HuH-7.5 (cell line): ENCODE results near the gene RCN2.

ENCODE experiments used
- DNase-seq: peaks from one replicate; pipeline ENCODE4 v3.0.0; 2011; ENCODE audit warnings: low spot score

Gene RCN2

DNA sequence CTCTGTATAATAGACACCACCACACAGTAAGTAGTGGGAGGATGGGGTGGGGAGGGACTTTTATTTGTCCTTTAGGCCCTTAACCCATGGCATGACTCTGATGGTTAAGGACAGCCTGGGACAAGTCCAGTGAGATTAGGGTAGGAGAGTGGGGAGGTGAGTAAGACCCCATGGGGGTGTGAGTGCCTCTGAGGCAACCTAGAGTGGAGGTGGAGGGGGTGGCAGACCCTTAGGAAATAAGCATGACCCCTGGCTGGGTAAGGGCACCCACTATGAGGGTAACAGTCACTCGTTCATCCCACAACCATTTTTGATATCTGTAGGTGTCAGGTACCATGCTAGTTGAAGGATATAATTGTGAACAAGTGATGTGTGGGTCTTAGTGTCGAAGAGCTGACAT lies 42.4 kb downstream of the RCN2 start:
- DNase-seq = no peak

GRCh38 chr15:76974456-76975036 lies 43.0 kb downstream of the RCN2 start:
- DNase-seq = no peak

DNA sequence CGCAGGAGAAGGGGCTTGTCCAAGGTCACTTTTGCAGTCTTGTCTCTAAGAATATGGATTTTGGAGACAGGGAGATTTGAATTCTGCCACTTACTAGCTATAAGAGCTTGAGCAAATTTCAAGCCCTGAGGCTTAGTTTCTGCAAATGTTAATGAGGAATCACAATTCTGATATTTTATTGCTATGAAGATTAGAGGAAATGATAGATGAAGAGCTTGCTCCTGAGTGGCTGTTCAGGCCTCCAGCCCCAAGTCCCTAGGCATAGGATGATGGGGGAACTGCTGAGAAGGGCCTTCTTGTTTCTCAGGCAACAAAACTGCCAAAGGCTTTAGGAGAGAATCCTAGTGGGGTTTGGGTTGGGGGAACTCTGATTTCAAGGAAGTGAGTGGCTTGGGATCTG lies 44.6 kb downstream of the RCN2 start:
- DNase-seq = no peak

DNA sequence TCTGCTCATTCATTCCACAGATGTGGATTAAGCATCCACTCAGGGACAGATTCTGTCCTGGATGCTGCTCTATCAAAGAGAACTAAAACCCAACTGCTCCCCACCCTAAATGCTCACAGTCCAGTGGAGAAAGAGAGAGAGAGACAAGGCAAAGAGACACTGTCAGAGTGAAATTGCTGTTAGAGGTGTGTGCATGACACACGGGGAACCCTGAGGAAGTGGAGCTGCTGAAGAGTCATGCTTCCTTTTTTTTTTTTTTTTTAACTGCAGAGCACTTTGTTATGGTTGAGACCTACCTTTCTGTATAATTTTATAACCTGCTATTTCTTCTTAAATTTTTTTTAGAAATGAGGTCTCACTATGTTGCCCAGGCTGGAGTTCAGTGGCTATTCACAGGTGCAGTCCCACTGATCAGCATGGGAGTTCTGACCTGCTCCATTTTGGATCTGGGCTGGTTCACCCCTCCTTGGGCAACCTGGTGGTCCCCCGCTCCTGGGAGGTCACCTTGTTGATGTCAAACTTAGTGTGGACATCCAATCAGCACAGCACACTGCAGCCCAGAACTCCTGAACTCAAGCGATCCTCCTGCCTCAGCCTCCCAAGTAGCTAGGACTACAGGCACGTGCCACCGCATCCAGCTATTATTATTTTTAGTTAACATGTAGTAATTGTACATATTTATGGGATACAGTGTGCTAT lies 45.2 kb downstream of the RCN2 start:
- no peak for DNase-seq

DNA sequence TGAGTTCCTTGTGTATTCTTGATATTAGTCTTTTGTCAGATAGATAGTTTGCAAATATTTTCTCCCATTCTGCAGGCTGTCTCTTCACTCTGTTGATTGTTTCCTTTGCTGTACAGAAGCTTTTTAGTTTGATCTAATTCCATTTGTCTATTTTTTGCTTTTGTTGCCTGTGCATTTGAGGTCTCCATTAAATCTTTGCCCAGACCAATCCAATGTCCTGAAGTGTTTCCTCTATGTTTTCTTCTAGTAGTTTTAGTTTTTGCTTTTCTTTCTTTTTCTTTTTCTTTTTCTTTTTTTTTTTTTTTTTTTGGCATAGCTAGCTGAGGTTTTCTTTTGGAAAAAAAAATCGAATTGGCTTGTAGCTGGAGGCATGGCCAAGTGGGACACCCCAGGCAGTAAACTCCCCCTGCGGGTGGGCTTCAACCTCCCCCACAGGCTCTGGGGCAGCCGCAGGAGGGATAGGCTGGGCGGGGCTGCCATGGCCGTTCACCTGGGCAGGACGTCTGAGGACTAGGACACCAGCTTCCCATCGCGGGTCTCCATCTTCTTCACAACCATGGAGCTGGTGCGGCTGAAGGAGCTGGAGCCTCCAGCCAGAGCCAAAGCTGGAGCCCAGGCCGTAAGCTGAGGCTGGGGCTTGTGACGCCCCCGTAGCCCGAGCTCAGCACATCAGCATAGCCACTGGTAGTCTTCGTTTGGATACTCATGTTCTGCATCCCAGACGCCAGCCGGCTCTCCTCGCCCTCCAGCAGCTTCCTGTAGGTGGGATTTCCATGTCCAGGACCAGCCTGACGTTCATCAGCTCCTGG lies 47.2 kb downstream of the RCN2 start:
- no peak for DNase-seq

GRCh38 chr15:76979331-76979925 lies 47.9 kb downstream of the RCN2 start:
- DNase-seq = no peak

- DNase-seq = no peak
Observed at GRCh38 chr15:76979996-76980520, 48.5 kb downstream of the RCN2 start.

DNA sequence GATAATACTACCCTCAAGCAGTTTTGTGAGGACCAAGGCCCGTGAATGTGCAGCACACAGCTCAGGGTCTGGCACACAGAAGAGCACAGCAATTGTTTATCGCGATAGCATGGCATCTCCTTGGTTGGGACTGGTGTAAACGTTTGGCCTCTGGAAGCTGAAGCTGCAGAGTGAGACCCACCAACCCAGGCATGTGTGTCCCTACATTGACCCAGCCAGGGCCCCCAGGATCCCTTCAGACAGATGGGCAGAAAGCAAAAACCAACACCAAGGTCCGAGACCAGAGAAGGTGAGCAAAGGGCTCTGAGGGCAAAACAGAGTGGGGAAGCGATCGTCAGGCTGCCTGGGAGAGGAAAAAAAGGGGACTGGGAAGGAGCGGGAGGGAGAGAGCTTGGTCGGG lies 50.8 kb downstream of the RCN2 start:
- no peak for DNase-seq

GRCh38 chr15:76982756-76983155 lies 51.2 kb downstream of the RCN2 start:
- DNase-seq = no peak

GRCh38 chr15:76983590-76984375 lies 52.2 kb downstream of the RCN2 start:
- no peak for DNase-seq

DNA sequence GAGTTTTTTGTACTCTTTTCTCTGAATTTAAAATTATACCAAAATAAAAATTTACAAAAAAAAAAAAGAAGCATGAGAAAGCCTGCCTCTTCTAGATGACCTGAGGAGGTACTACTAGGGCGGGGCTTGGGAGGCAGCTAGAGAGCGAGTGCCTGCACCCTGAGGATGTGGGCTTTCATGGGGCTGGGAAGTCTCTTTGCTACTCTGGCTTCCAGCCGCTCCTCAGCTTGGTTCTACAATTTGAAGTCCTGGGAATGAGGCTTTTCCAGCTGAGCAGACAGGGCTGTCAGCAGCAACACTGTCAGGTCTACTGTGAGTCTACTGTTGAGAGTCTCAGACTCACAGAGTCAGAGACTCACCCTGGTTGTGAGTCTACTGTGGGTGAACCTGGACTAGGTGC lies 55.2 kb downstream of the RCN2 start:
- no peak for DNase-seq

DNA sequence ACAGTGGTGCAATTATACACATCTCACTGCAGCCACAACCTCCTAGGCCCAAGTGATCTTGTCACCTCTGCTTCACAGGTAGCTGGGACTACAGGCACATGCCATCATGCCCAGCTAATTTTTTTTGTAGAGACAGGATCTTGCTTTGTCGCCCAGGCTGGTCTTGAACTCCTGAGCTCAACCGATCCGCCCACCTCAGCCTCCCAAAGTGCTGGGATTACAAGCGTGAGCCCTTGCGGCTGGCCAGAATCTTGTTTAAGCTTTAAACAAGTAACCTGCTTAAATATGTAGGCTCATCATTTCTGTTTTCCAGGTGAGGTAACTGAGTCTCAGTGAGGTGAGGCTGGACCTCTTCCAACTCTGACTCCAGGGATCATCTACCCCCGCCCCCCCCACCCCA lies 55.7 kb downstream of the RCN2 start:
- no peak for DNase-seq

DNA sequence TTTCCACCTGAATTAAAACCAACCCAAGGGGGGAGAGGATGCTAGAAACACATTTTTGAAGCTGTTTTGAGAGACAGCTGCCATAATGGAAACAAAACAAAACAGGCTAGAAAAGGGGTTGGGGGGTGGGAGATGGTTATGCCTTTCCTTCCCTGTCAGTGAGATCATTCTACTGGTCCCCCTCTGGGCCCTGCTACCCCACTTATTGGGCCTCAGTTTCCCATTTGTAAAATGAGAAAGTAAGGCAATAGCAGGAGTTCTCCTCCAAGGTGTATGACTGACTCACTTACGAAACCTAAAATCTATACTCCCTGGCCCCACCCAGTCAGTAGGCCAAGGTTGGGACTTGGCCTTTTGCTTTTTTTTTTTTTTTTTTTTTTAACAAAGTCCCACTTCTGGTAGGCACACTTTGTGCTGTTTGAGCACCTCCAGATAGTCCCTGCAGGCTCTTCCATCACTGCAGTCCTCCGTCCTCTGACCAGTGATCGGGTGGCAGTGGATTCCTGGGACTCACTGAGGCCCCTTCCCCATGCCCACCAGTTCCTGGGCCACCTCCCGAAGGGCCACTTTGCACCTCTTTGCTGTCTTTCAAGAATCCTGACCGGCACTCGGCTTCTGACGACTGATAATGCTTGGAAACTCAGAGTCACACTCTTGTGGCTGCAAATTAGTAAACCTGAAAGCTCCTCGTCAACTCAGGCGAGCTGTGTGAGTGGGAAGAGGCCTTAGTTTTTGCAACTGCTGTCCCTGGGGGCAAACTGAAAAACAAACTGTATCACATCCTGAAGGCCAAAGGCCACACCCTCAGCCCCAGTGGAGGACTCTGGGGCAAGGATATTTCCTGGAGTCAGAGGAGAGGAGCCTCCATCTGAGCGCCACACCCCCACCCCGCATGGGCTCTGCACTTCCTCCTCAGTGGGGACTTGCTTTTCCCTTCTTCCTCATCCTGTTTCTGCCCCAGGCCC lies 56.6 kb downstream of the RCN2 start:
- DNase-seq = no peak

GRCh38 chr15:76988867-76989780 lies 57.6 kb downstream of the RCN2 start:
- DNase-seq = no peak

- DNase-seq = no peak
Observed at GRCh38 chr15:76991048-76991447, 59.5 kb downstream of the RCN2 start.

DNA sequence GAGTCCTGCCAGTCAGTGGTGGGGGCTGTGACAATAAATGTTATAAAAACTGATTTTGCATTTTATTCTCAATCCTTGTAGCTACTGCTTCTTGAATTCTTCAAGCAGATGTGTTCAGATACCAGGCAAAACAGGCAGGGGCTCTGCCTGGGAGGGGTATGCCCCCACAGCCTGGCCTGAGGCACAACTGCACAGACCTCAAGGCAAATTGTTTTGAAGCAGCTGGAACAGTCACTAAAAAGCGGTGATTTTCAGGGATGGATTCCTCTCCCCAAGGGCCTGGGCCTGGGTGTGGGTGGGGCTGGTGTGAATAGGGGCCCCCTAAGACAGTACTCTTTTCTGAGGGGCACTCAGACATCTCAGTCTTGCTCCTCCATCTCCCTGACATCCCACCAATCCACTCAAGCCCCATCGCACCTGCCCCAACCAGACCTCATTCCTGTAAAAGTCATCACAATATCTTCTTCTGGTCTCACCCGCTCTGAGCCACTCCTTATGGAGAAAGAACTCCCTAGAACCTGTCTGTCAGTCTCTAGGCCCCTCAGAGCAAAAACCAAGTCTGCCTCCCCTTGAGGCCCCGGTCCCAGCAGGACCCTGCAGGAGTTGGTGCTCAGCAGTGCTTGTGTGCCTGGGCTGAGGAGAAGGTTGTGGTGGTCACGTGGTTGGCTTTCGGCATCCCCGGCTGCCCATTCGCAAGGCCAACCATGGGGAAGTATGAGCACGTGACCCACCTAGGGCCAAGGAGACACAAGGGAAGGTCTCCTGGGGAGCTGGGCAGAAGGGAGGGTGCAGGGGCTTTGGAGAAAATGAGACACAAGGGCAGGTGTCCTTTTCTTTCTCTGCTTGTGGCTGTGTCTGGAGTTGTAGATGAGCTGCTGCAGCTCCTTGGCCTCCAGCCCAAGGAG lies 60.4 kb downstream of the RCN2 start:
- no peak for DNase-seq

DNA sequence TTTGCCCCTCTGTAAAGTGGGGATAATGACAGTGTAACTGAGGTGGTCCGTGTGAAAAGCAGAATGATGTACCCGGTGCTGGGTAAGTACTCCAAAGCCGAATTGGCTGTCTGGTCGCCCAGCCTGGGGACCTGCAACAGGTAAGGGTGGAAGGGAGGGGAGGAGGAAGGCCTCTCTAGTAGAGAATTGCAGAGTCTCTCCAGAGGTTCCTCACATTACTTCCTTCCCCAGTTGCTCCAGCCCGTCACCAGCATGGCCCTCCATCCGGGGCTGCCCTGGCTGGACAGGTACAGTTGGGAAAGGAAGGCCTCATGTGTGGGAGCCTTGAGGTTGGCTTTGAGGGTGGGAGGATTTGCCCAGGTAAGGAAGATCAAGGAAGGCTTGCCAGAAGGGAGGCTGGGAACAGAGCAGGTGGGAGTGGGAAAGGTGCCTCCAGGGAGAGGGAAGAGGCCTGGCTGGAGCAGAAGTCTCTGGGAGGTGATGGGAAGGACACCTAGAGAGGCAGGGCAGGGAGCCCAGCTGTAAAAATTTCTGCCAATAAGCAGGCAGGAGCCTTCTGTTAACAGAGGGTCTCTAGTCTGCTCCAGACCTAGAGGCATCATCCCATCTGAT lies 61.7 kb downstream of the RCN2 start:
- DNase-seq = no peak

- DNase-seq = no peak
Observed at GRCh38 chr15:76994001-76994400, 62.5 kb downstream of the RCN2 start.
